ENCODE results near the gene WDR45B.

WDR45B gene

DNA sequence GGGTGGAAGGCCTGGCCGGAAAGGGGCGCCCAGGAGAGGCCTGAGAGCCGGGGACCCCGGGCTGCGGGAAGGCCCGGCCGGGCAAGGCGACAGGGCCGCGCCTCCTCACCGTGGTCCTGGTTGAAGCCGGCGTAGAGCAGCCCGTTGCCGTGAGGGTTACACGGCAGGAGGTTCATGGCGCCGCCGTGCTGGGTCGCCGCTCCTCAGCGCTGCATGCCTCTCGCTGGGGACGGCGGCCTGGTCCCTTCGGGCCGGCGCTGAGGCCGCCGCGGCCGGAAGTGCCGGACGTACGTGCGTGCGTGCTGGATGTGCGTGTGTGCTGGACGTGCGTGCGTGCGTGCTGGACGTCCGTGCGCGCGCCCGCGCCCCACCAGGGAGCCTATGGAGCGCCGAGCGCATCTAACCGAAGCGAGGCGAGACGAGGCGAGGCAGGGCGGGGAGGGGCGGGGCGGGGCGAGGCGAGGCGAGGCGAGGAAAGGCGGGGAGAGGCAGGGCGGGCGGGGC lies at the start of gene WDR45B:
WDR45B (minus strand) TSS at position 280 of the 504 bp plus-strand sequence; CDS start at position 176, 104 bp downstream.
- DNase-seq: peak; percentile 92

DNA sequence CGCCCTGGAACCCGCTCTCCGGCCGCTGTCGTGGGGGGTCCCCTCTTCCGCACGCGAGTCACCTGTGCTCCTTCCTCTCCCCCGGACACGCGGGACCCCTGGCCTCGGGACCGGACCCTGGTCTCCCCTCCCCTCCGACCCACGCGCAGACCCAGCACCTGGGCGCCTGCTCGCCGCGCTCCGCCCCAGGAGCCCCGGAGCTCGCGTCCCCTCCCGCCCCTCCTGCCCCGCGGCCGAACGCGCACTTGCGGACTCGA lies 49.5 kb upstream of the WDR45B start:
- no peak for DNase-seq

DNA sequence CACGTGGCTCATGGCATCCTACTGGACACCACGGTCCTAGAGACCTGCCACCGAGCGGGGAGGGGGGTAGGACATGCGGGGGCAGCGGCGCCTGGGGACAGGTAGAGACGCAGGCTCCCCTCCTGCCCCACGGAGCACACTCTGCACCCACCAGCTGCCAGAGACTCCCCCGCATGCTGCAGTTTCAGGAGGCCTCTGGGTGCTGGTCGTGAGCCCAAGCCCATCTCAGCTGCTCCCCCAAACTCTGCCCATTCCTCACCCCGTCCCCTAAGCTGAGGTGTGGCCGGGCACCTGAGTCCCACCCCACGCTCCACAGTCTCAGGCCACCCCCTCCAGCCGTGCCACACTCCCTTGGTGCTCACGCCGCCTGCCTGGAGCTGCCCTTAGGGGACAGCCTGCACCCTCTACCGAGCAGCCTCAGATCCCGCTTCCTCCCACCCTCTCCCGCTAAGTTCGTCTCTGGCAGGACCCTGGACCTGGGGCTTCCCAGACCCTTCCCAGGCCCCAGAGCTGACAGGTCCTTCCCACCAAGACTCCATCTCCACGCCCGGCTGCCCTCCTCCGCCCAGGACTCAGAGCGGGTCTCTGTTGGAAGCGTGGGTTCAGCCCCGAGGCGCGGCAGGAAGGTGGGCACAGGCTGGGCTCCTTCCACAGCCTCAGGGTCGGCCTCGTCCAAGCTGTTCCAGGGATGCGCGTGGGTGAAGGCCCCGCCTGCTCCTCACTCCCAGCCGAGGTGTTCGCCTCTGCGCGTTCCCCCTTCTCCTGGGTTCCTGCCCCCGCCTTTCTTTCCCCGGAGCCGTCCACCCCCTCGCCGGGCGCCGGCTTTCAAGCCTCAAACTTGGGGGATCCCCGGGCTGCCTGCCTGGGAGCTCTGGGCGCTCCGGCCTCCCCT lies 48.9 kb upstream of the WDR45B start:
- DNase-seq: no peak

GRCh38 chr17:82696259-82696658 lies 48.0 kb upstream of the WDR45B start:
- no peak for DNase-seq

DNA sequence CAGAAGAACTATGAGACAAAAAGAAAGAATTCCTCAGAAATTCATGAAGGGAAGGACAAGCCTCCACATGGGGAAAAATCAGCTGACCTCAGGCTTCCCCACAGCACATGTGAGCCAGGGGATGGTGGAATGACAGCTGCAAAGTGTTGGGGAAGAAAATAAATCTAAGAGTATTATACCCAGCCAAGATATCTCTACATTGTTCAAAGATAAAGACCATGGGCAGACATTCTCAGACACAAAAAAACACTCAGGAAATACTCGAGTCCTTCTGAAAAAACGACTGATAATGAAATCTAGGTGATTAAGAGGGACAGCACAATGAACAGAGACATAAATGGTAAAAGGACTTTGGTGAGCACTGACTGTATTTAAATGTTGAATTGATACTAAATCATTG lies 46.4 kb upstream of the WDR45B start:
- DNase-seq: no peak

DNA sequence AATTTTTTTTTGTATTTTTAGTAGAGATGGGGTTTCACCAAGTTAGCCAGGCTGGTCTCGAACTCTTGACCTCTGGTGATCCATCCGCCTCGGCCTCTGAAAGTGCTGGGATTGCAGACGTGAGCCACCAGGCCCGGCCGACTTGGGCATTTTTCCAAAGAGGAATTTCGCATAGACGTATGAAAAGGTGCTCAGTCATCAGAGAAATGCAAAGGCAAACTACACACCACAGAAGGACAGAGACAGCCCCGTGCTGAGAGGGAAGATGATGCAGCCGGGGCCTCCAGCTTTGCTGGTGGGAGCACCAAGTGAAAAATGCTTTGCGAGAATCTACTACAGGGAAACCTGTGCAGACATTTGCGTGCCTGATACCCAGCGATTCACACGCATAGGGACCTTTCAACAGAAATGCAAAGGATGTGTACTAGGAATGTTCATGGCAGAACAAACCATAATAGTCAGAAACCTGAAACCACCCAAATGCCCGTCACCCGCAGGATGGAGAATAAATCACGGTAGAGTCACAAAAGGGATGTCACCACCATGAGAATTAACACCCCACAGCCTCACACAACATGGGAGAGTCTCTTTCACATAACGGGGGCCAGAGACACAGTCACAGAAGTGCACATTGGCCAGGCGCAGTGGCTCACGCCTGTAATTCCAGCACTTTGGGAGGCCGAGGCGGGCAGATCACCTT lies 45.1 kb upstream of the WDR45B start:
- no peak for DNase-seq

GRCh38 chr17:82692268-82692667 lies 44.0 kb upstream of the WDR45B start:
- no peak for DNase-seq

DNA sequence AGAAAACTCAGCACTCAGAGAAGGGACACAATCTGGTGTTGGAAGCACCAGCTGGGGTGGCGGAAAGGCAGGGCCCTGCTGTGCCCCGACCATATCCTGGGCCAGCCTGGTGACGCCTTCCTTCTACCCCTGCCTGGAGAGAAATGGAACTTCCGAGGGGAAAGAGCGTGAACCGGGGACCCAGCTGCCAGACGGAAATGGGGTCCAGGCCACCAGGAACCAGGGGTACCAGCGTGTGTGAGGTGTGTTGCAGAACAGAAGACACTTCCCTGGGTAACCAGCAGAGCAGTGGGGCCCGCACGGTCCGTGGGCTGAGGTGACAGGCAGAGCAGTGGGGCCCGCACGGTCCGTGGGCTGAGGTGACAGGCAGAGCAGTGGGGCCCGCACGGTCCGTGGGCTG lies 43.5 kb upstream of the WDR45B start:
- no peak for DNase-seq

DNA sequence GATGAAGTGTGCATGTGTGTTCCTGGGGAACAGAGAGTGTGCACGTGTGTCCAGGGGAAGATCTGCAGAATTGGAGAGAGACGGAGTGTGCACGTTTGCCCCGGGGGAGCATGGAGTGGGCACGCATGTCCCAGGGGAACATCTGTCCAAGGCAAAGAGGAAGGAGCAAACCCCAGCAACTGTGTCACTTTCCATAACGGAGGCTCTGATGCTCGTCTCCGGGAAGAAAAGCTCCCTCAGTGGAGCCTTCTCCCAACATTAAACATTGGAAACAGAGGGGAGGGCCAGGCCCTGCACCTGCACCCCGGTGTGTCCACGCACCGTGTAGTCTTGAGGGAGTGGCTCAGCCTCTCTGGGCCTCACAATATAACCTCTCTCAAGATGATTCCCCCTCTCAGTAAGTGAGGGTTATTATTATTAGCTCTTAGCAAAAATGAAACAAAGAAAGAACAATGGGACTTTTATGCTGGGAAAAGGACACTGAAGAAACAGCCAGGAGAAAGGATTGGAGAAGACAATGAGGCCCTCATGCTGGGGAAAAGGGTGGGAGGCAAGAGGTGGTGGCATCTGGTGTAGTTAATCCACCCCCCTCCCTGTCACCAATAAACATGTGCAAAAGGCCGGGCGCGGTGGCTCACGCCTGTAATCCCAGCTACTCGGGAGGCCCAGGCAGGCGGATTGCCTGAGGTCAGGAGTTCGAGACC lies 42.7 kb upstream of the WDR45B start:
- DNase-seq: no peak

GRCh38 chr17:82689077-82689476 lies 40.8 kb upstream of the WDR45B start:
- no peak for DNase-seq

GRCh38 chr17:82687871-82688270 lies 39.6 kb upstream of the WDR45B start:
- DNase-seq: no peak

- no peak for DNase-seq
Measured at GRCh38 chr17:82687375-82687861, 39.2 kb upstream of the WDR45B start.

DNA sequence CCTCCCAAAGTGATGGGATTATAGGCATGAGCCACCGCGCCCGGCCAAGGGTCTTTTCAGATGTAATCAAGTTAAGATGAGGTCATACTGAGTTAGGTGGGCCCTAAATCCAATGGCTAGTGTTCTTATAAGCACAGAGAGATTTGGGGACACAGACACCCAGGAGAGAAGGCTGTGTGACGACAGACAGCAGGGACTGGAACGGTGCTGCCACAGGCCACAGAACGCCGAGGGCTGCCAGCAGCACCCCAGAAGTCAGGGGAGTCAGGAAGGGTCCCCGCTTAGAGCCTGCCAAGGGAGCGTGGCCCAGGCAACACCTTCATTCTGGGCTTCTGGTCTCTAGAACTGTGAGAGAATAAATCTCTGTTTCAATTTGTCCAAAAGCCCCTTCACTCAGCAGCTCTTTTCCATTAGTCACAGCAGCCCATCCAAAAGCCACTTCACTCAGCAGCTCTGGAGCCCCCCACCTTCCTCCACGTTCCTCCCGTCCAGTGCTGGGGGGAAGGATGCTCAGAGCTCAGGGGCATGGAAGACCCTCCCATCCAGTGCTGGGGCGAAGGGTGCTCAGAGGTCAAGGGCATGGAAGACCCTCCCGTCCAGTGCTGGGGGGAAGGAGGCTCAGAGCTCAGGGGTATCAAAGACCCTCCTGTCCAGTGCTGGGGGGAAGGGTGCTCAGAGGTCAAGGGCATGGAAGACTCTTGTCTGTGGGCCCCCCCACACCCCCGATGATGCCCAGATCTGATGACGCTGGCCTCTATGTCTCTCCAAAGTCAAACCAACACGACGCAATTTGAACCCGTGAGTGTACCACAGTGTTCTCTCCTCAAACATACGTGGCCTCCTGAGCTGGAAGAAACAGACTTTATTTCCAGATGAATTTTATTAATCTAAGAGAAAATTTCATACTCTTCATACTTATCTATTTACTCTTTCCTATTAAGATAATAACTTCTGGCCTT lies 38.4 kb upstream of the WDR45B start:
- DNase-seq: no peak

- DNase-seq: no peak
Measured at GRCh38 chr17:82685291-82685690, 37.0 kb upstream of the WDR45B start.

GRCh38 chr17:82684228-82684841 lies 36.1 kb upstream of the WDR45B start:
- DNase-seq: no peak

DNA sequence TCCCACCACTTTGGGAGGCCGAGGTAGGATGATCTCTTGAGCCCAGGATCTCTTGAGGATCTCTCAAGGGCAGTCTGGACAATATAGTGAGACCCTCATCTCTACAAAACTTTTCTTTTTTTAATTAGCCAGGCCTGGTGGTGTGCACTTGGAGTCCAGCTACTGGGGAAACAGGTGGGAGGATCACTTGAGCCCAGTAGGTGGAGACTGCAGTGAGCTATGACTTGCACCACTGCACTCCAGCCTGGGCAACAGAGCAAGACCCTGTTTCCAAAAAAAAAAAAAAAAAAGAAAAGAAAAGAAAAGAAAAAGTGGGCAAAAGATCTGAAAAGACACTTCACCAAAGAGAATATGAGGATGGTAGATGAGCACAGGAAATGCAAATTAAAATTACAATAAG lies 35.3 kb upstream of the WDR45B start:
- no peak for DNase-seq

DNA sequence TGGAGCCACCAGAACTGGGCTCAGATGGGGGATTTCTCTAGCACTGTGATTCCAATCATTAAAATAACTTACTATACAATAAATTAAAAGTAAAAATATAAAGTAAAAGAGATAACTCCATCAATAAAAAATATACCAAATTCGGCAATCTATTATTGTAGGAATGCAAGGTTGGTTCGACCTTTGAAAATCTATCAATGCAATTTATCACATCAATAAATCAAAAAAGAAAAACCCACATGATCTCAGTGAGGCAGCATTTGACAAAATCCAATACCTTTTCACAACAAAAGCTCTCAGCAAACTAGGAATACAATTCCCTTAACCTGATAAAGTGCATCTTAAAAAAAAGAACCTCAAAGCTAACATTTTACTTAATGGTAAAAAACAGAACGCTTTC lies 33.3 kb upstream of the WDR45B start:
- DNase-seq: no peak

DNA sequence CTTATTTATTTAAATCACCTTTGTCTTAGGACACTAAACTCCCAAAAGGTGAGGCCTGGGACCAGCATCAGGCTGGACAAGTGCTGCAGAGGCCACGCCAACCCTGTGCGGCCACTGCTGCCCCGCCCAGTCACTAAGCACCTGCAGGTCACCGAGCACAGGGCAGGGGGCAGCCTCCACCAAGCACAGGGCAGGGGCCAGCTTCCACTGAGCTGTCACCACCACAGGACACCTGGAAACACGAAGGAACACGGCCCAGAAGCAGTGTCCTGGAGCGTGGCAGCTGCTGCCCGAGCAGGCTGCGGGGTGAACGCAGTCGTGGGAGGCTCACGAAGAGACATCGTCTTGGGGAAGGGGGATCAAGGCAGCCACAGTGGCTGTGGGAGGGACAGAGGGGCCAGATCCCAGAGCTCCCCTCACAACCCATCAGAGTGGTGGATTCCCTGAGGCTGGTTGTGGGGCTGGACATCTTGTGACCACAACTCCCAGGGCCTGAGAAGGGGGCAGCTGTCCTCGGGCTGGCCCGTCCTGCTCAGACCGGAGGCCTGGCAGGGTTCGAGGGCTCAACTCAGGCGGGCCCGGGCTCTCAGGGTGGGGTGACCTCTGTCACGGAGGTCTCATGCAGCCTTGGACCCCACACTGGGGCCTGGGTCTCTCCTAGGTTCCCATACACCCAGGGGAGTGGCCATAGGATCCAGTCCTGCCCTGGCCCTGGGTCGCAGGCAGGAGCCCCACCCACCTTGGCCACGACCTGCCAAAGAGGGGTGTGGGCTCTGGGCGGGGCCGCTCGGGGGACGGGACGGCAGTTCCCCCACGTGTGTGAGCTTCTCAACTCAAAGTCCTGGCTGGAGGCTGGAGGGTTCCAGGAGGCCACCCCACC lies 31.6 kb upstream of the WDR45B start:
- DNase-seq: no peak

DNA sequence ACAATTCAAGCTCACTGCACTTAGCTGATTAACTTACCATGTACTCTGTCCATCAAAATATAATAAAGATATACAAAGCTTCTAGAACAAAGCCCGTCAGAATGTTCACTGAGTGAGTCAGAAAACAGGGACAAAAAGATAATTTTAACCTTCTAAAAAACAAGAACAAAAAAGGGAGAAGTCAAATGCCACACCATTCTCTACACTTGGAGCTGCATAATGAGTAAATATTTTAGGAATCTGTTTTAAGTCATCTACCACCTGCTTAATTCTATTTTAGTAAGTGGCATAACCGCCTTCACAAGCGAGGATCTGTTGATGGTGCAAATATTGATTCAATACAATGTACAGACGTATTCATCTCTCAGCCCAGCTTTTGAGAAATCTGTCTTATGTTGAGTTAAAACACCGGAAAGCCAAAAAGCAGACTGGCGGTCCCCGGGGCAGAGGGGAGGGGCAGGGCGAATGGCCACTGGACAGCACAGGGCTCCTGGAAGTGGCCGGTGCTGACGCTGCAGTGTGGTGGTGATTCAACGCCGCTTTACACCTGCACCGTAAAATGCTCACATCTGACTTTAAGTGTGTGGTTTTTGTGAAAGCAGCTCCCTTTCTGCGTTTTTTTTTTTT lies 30.1 kb upstream of the WDR45B start:
- no peak for DNase-seq

- no peak for DNase-seq
Measured at GRCh38 chr17:82677353-82677925, 29.2 kb upstream of the WDR45B start.

Measured in CD4-positive, alpha-beta T cell treated with Interferon gamma for 1 hour (primary cell).